Osteocyte (in vitro differentiated cells): ENCODE data around the gene ATF3. TPM values are rescaled to one million over a fixed set of nuclear protein-coding genes. Genes with fewer than 3 reads are reported as not detected.

Experiments used
- DNase-seq: peaks from one replicate; pipeline ENCODE4 v3.0.0; 2021; ENCODE audit warnings: mixed read lengths; ENCODE audit not compliant: unreplicated experiment; ENCODE audit errors: extremely low spot score
- H3K27ac Mint-ChIP-seq: one replicate; pipeline ENCODE4 v1.8.0; 2021; ENCODE audit warnings: mild to moderate bottlenecking, mixed read lengths; ENCODE audit not compliant: unreplicated experiment
- H3K27me3 Mint-ChIP-seq: one replicate; pipeline ENCODE4 v1.8.0; 2021; ENCODE audit warnings: mixed read lengths; ENCODE audit not compliant: unreplicated experiment
- H3K36me3 Mint-ChIP-seq: one replicate; pipeline ENCODE4 v1.8.0; 2021; ENCODE audit warnings: mixed read lengths; ENCODE audit not compliant: unreplicated experiment
- H3K4me1 Mint-ChIP-seq: one replicate; pipeline ENCODE4 v1.8.0; 2021; ENCODE audit warnings: mixed read lengths; ENCODE audit not compliant: unreplicated experiment
- H3K4me3 Mint-ChIP-seq: one replicate; pipeline ENCODE4 v1.8.0; 2021; ENCODE audit warnings: mild to moderate bottlenecking, moderate library complexity, mixed read lengths; ENCODE audit not compliant: unreplicated experiment
- H3K9me3 Mint-ChIP-seq: one replicate; pipeline ENCODE4 v1.8.0; 2021; ENCODE audit warnings: mixed read lengths; ENCODE audit not compliant: unreplicated experiment
- CTCF ChIP-seq: fragments of 200-600 bp; sonication (generic); IDR thresholded peaks from 2 replicates; pipeline ENCODE4 v1.5.0; 2021; ENCODE audit warnings: antibody characterized with exemption, mild to moderate bottlenecking, moderate library complexity
- total RNA-seq: library from RNA; stranded (reverse); gene quantifications from 2 replicates; pipeline ENCODE4 v1.2.1, GENCODE V29; 2021

ATF3 gene
- total RNA-seq, 1 donor from 2014 or later, result 45.3 TPM

- Mint-ChIP-seq H3K36me3 (no peaks in the 10 kb centered on the region), H3K4me3 (no peak overlapping the region), H3K27me3 (peaks cover 15% of the 10 kb centered on the region), H3K27ac (no peak overlapping the region), H3K4me1 (peaks cover 17% of the 10 kb centered on the region), H3K9me3 (no peaks in the 10 kb centered on the region)
- no peak for TF ChIP-seq CTCF
- DNase-seq, result no peak
These were observed 41.7 kb downstream of the ATF3 start for GRCh38 chr1:212650228-212650627.

GRCh38 chr1:212651521-212651920, 43.0 kb downstream of the ATF3 start:
- no peak for DNase-seq
- peaks cover 17% of the 10 kb centered on the region for H3K4me1 Mint-ChIP-seq
- no peaks in the 10 kb centered on the region for H3K36me3 Mint-ChIP-seq
- H3K9me3 Mint-ChIP-seq, result no peaks in the 10 kb centered on the region
- no peak overlapping the region for H3K27ac Mint-ChIP-seq
- H3K4me3 Mint-ChIP-seq, result no peak overlapping the region
- H3K27me3 Mint-ChIP-seq, result peaks cover 12% of the 10 kb centered on the region
- no peak for TF ChIP-seq CTCF

GRCh38 chr1:212651977-212652376, 43.4 kb downstream of the ATF3 start:
- H3K4me3 Mint-ChIP-seq, result no peak overlapping the region
- no peak for TF ChIP-seq CTCF
- peaks cover 10% of the 10 kb centered on the region for H3K27me3 Mint-ChIP-seq
- no peak overlapping the region for H3K27ac Mint-ChIP-seq
- H3K4me1 Mint-ChIP-seq, result peaks cover 17% of the 10 kb centered on the region
- H3K36me3 Mint-ChIP-seq, result no peaks in the 10 kb centered on the region
- no peak for DNase-seq
- no peaks in the 10 kb centered on the region for H3K9me3 Mint-ChIP-seq

- peaks cover 17% of the 10 kb centered on the region for H3K4me1 Mint-ChIP-seq
- no peak for DNase-seq
- peaks cover 12% of the 10 kb centered on the region for H3K27me3 Mint-ChIP-seq
- no peaks in the 10 kb centered on the region for H3K9me3 Mint-ChIP-seq
- no peaks in the 10 kb centered on the region for H3K36me3 Mint-ChIP-seq
- no peak overlapping the region for H3K4me3 Mint-ChIP-seq
- no peak for TF ChIP-seq CTCF
- H3K27ac Mint-ChIP-seq, result no peak overlapping the region
These were observed 44.0 kb downstream of the ATF3 start for GRCh38 chr1:212652609-212653008.

- Mint-ChIP-seq H3K9me3 (no peaks in the 10 kb centered on the region), H3K36me3 (no peaks in the 10 kb centered on the region), H3K4me3 (no peak overlapping the region), H3K27me3 (peaks cover 36% of the 10 kb centered on the region), H3K27ac (no peak overlapping the region), H3K4me1 (no peaks in the 10 kb centered on the region)
- TF ChIP-seq CTCF, result no peak
- peak; percentile 53 for DNase-seq
These were observed 47.3 kb downstream of the ATF3 start for GRCh38 chr1:212655668-212656440.
